Measurements from ENCODE around the gene ACTR3.

The ACTR3 gene

GRCh38 chr2:113876503-113877387, 13.1 kb upstream of the ACTR3 start:
- FAIRE-seq: no peak

DNA sequence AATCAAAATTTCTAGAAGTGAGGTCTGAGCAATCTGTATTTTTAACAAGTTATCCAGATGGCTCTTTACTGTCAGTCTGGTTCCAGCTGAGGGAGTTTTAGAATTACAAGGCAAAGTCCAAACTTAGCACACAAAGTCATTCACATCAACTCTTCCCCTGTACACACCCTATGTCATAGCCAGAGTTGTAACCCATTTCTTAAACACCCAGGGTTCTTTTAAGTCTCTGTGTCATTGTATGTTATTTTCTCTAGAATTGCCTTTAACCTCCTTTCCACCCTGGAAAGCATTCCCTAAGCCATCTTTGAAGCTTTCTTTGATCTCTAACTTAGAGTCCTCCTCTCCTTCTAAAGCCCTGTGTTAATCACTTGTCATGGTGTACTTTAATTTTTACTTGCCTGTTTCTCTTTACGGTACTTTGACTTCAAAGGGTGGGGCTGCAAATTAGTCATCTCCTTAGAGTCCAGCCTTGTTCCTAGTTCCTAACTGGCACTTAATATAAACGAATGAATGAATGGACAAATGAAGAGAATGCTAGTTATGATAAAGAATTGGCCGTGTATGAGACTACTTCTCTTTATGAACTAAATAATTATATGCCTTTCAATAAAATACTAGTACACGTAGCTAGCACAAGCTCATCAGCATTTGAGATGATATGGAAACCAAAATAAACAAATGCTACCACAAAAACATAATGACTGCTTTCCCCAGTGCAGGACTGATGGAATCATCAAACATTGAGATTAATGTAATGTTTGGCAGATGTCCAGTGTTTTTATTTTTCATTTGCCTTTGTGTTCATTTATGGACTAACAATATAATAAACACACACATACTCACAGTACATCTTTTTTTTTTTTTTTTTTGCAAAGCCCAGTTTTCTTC, 11.9 kb upstream of the ACTR3 start:
- no peak for FAIRE-seq

GRCh38 chr2:113878743-113879142, 11.1 kb upstream of the ACTR3 start:
- FAIRE-seq: no peak

DNA sequence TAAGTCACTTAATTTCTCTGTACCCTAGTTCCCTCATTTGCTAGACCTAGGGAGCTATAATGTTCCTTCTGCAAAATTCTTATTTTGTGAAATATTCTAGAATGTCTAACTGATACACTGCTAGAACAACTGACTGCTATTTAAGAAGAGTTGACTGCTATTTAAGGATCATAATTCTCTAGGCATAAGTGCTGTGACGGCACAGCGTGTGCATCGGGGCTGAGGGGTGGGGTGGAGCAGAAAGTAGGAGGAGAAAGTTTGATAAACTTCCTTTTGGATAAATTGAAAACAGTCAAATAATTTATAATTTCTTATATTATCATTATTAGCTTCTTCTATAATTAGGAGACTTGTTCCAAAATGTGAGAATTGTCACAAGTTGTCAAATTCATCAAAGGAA, 10.4 kb upstream of the ACTR3 start:
- FAIRE-seq: no peak

GRCh38 chr2:113886479-113887008, 3.3 kb upstream of the ACTR3 start:
- FAIRE-seq: no peak

- no peak for FAIRE-seq
These were observed 2.7 kb upstream of the ACTR3 start for GRCh38 chr2:113887009-113887792.

GRCh38 chr2:113888641-113889470, 1.0 kb upstream of the ACTR3 start:
- FAIRE-seq: no peak

DNA sequence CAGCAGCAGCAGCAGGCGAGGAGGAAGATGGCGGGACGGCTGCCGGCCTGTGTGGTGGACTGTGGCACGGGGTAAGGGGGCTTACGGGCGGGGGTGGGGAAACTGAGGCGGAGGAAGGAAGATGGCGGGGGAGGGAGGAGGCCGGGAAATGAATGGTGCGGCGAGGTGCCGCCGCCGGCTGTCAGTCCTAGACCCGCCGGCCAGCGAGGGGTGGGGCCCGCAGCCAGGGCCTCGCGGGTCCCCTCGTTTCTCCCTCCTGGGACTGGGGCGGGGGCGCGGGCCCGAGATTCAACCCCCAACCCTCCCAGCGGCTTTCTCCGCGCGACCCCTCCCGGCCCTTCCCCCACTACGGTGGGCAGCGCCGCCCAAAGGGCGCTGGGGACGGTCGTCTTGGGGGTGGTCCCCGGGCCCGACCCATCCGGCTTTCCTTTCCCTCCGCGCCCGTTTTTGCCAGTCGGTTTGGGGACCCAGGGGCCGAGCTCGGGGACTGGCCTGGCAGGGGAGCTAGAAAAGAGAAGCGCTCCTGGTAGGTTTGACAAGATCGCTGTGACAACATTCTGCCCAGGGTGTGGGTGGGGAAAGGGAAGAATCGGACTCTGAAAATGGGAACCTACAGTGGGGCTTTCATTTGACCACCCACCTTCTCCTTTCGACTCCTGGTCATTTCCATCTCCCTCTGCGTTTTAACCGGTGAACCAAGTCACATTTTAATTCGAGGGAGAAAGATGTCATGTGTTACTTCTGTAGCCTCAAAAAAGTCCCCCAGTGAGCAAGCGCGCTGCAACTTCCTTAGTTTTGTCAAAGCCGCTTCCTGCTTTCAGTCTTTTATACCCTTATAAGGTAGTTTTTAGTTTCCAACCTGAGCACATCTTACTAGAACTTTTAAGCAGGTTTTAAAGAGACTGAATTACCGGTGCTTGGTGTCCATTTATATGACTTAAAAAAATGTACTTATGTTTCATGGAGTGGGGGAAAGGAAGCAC, 655 bp downstream of the ACTR3 start:
- peak; percentile 87 for FAIRE-seq

DNA sequence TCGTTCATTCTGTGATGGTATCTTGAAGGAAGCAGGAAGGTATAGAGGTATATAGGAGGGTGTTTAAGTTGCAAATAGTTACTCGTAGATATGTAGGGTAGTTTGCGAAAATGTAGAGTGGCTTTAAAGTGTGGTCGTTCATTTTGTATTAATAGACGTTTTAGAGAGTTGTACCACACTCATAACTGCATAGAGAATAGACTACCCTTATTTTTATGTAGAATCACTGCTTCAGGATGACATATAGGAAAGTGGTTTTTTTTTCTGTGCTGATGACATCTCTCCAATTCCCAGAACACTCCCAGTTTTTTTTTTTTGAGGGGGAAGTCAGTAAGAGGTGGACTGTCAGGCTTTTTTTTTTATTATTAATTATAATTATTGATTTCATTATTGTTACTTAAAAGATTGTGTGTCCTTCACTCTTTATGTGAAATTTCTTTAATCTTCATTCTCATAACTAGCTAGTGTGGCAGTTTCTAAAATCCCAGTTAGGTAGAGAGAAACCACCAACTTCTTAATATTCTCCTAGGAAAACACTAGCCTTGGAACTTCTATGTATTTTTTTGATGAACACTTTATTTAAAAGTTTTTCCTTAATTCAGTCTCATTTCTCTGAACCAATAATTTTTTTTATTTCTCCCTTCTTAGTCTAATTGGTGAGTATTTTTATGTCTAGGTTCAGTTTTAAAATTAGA, 1.5 kb downstream of the ACTR3 start:
- FAIRE-seq: no peak

GRCh38 chr2:113892004-113892710, 2.3 kb downstream of the ACTR3 start:
- FAIRE-seq: no peak

DNA sequence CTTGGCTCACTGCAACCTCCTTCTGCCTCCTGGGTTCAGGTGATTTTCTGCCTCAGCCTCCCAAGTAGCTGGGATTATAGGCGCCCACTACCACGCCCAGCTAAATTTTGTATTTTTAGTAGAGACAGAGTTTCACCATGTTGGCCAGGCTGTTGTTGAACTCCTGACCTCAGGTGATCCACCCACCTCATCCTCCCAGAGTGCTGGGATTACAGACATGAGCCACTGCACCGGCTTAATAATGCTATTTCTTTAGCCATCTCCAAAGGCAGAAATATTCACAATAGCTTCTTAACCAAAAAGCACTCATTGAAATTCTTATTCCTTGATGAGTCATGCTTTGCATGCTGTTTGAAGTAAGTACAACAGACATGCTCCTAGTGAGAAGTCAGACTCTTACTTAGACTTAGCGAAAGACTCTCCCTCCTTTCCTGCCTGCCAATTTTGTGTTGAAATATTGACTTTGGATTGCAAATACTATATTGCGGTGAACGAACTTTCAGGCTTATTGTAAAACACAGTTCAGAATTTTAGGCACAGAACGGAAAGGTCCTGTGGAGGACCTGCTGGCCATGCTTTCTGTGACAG, 4.4 kb downstream of the ACTR3 start:
- FAIRE-seq: no peak

GRCh38 chr2:113895301-113895700, 5.4 kb downstream of the ACTR3 start:
- FAIRE-seq: no peak

DNA sequence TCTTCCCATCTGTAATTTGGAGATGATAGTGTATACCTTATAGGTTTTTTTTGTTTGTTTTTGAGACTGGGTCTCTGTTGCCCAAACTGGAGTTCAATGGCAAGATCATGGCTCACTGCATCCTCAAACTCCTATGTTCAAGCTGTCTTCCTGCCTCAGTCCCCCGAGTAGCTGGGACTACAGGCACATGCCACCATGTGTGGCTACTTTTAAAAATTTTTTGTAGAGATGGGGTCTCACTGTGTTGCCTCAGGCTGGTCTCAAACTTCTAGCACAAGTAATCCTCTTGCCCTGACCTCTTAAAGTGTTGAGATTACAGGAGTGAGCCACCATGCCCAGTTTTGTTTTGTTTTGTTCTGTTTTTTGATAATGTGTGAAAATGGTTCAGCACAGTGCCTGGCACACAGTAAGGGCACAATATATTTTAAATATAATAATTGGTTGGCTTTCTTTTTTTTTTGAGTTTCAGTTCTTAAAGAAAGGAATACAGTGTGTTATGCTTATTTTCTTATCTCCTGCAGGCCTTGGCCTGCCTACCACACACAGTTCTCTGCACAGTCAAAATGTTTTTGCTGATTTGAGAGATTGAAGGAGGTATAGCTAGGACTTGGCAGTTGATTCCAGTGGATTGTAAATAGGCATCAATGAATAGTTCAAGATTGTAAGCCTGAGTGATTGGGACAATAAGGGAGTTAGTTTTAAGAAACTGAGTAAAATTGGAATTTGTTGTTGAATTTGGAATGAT, 6.1 kb downstream of the ACTR3 start:
- no peak for FAIRE-seq

- FAIRE-seq: no peak
These were observed 6.9 kb downstream of the ACTR3 start for GRCh38 chr2:113896791-113897190.

DNA sequence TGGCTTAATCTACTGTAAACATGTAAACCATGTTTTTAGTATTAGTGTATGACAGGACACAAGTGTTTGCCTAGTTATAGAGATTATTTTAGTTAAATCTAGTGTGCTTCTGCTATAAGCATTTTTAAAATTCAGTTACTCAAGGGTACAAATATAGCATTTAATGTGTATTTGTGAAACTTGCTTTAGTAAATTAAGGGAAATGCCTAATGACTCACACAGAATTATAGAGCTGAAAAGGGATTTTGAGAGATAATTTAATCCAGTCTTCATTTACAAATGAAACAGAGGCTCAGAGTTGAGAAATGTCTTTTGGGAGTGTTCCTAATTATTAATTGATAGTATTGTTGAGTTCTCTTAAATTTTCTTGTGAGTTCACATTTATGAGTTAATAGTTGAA, 8.2 kb downstream of the ACTR3 start:
- no peak for FAIRE-seq

- FAIRE-seq: no peak
These were observed 9.3 kb downstream of the ACTR3 start for GRCh38 chr2:113899166-113899565.

DNA sequence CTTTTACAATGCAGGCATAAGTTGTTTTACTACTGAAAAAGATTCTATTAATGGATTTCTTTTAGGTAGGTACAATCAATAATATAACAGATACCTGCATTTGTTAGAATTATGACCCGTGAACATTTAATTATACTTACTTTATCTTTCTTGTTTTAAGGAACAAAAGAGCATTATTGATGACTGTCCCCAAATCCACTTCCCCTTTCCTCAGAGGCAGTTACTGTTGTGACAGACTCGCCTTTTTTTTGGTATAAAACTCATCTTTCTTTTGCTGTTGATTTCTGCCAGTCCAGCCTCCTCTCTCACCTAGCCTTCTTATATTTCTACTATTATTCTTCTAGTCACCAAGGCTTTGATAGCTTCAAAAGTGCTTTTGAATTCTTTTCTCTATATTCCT, 12.1 kb downstream of the ACTR3 start:
- peak; percentile 31 for FAIRE-seq

DNA sequence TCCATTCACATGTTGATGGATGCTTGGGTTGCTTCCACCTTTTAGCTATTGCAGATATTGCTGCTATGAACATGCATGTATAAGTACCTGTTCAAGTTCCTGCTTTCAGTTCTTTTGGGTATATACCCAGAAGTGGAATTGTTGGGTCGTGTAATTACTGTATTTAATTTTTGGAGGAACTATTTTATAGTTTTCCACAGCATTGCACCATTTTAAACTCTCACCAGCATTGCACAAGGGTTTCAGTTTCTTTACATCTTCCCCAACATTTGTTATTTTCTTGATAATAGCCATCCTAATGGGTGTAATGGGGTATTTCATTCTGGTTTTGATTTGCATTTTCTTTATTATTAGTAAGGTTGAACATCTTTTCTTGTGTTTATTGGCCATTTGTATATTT, 16.0 kb downstream of the ACTR3 start:
- FAIRE-seq: no peak
